Heart left ventricle (tissue), 13 donors: Measurements from ENCODE around the gene TMEM209.

Experiments
- POLR2A ChIP-seq, 2 donors: fragments of 450-650 bp; IDR thresholded peaks; one replicate each; pipeline ENCODE4 v1.6.1; 2017; ENCODE audit warnings: antibody characterized with exemption in 2 of 2, mild to moderate bottlenecking in 2 of 2, moderate library complexity in 2 of 2
- TF ChIP-seq, protein P1 (sequence below), 12 donors: fragments of 200-600 bp; sonication (generic) in 4 of 12; IDR thresholded peaks; one replicate each; pipeline versions ENCODE4 v1.5.0 to v1.8.0; 2018 to 2022; ENCODE audit warnings: antibody characterized with exemption in 12 of 12, mild to moderate bottlenecking in 5 of 12
- donor health status: ischemic (EF 13 %, LVEDD 7.1; RV severe dilation, severe dysfunction).
- donor health status: DM: no; HTN: yes; CAD: no.
- donor health status: DM: no; HTN: no; CAD: no.
- donor health status: ischemic (EF 25% LVEDD 6.9; RV normal size, moderate dysfunction).
- donor health status: ischemic (EF 25% LVEDD 5.7; RV mildly dilated, moderate dysfunction).
- donor health status: ischemic (EF 35%, LVEDD 5.7; RV mildly dilated, moderate dysfunction).
- donor health status: nonischemic (EF 11% LVEDD 7.7; RV severe dilation, severe dysfunction).
- donor health status: DM: yes; HTN: yes; CAD: no.
- donor health status: PGD.
- donor health status: ischemic (EF 29% LVEDD 5.4; RV normal size, mild dysfunction).
- donor health status: nonischemic (EF 23%, LVEDD 6.1; RV moderate dilation, normal function).

GRCh38 chr7:130131191-130131834 lies 73.9 kb downstream of the TMEM209 start:
- TF ChIP-seq, protein P1, sequence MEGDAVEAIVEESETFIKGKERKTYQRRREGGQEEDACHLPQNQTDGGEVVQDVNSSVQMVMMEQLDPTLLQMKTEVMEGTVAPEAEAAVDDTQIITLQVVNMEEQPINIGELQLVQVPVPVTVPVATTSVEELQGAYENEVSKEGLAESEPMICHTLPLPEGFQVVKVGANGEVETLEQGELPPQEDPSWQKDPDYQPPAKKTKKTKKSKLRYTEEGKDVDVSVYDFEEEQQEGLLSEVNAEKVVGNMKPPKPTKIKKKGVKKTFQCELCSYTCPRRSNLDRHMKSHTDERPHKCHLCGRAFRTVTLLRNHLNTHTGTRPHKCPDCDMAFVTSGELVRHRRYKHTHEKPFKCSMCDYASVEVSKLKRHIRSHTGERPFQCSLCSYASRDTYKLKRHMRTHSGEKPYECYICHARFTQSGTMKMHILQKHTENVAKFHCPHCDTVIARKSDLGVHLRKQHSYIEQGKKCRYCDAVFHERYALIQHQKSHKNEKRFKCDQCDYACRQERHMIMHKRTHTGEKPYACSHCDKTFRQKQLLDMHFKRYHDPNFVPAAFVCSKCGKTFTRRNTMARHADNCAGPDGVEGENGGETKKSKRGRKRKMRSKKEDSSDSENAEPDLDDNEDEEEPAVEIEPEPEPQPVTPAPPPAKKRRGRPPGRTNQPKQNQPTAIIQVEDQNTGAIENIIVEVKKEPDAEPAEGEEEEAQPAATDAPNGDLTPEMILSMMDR (IDR thresholded peaks at IDR 0.05) = no peak
- no peak for TF ChIP-seq POLR2A (IDR thresholded peaks at IDR 0.05)
